Loucy (cell line): ENCODE data around the gene LOXHD1.

Experiments used
- CTCF ChIP-seq: fragments of 200-600 bp; sonication (generic); conservative IDR thresholded peaks from 2 replicates; pipeline ENCODE4 v1.5.1; 2014; ENCODE audit warnings: mild to moderate bottlenecking, antibody characterized with exemption, low read length
- EZH2phosphoT487 ChIP-seq: fragments of 200-600 bp; IDR thresholded peaks from 2 replicates; pipeline ENCODE4 v1.6.1; 2018; ENCODE audit warnings: antibody characterized with exemption, mild to moderate bottlenecking, moderate library complexity, borderline replicate concordance

GRCh38 chr18:46642561-46642960, 14.5 kb downstream of the LOXHD1 start:
- TF ChIP-seq CTCF (no peak), EZH2phosphoT487 (no peak)
